ENCODE results near the gene MAP7D2.

- TF ChIP-seq CTCF (IDR thresholded peaks at IDR 0.05): no peak
- TF ChIP-seq POLR2A (IDR thresholded peaks at IDR 0.05): no peak
Observed at GRCh38 chrX:19956923-19957322, 159.8 kb downstream of the MAP7D2 start.
